B cell (primary cell): ENCODE measurements around the gene SSUH2. TPM values are rescaled to one million over a fixed set of nuclear protein-coding genes. Genes with fewer than 3 reads are reported as not detected.

Experiments
- ATAC-seq: fragments of 200-7000 bp; cut with Tn5 transposase; one replicate; pipeline ENCODE4 v1.10.0; 2021; ENCODE audit warnings: low read depth, mild to moderate bottlenecking, moderate number of reproducible peaks, moderate library complexity
- CTCF ChIA-PET: fragments of 350-600 bp; sonication (Branson Sonifier 250); formaldehyde crosslinking; loops from one replicate; lab custom pipeline; 2021; ENCODE audit warnings: antibody characterized with exemption, inconsistent platforms; lab: Charles Lee
- POLR2A ChIA-PET: fragments of 350-600 bp; sonication (Branson Sonifier 250); formaldehyde crosslinking; loops from one replicate; lab custom pipeline; 2021; ENCODE audit warnings: antibody characterized with exemption; lab: Charles Lee
- DNase-seq: peaks from one replicate; pipeline ENCODE4 v3.0.0; 2013
- H2AFZ ChIP-seq: 2 replicates; pipeline ENCODE4 v1.6.1; 2012; ENCODE audit warnings: mild to moderate bottlenecking, low read depth, low read length; ENCODE audit not compliant: insufficient read depth, poor library complexity, severe bottlenecking
- H3K27ac ChIP-seq, 2 donors: 1 replicate in 1 of 2; 2 replicates in 1 of 2; pipeline ENCODE4 v1.5.1; 2012 to 2013; ENCODE audit warnings: low read length in 2 of 2, mild to moderate bottlenecking in 2 of 2, moderate library complexity in 1 of 2
- H3K27me3 ChIP-seq, 4 experiments: fragments of 200-600 bp in 1 of 4; sonication (generic) in 1 of 4; replicated peaks in 1 of 4; 1 replicate in 2 of 4; 2 replicates in 2 of 4; pipeline versions ENCODE4 v1.6.1 to v1.7.0; 2013 to 2016; ENCODE audit warnings: low read length in 3 of 4, mild to moderate bottlenecking in 2 of 4, mixed read lengths in 1 of 4, moderate library complexity in 1 of 4; ENCODE audit not compliant: insufficient read depth in 4 of 4, control insufficient read depth in 3 of 4; ENCODE audit errors: control extremely low read depth in 1 of 4
- H3K36me3 ChIP-seq, 2 experiments: replicated peaks in 1 of 2; 1 replicate in 1 of 2; 2 replicates in 1 of 2; pipeline versions ENCODE4 v1.6.1 to v1.7.1; 2013; ENCODE audit warnings: low read length in 1 of 2; ENCODE audit not compliant: insufficient read depth in 2 of 2, control insufficient read depth in 1 of 2; ENCODE audit errors: control extremely low read depth in 1 of 2, extremely low read depth in 1 of 2
- H3K4me1 ChIP-seq, 2 donors: fragments of 200-600 bp in 1 of 2; sonication (generic) in 1 of 2; 1 replicate in 1 of 2; 2 replicates in 1 of 2; pipeline versions ENCODE4 v1.5.1 to v1.6.1; 2013 to 2017; ENCODE audit warnings: low read length in 2 of 2; ENCODE audit not compliant: control insufficient read depth in 2 of 2, insufficient read depth in 2 of 2
- H3K4me2 ChIP-seq: replicated peaks from 2 replicates; pipeline ENCODE3; 2012; ENCODE audit warnings: mild to moderate bottlenecking, low read depth, low read length; ENCODE audit not compliant: poor library complexity, severe bottlenecking
- H3K4me3 ChIP-seq, 5 experiments: fragments of 200-600 bp in 1 of 5; sonication (generic) in 1 of 5; 1 replicate in 3 of 5; 2 replicates in 2 of 5; pipeline versions ENCODE4 v1.5.1 to v1.7.0; 2011 to 2016; ENCODE audit warnings: low read length in 4 of 5, mild to moderate bottlenecking in 4 of 5, low read depth in 2 of 5, control low read depth in 1 of 5, moderate library complexity in 1 of 5; ENCODE audit not compliant: insufficient read depth in 1 of 5; ENCODE audit errors: control extremely low read depth in 1 of 5, extremely low read depth in 1 of 5
- H3K79me2 ChIP-seq: fragments of 200-600 bp; sonication (generic); one replicate; pipeline ENCODE4 v1.6.0; 2016; ENCODE audit warnings: low read length; ENCODE audit not compliant: control insufficient read depth, insufficient read depth
- H3K9ac ChIP-seq: fragments of 200-600 bp; sonication (generic); 2 replicates; pipeline ENCODE4 v1.6.1; 2017; ENCODE audit warnings: mild to moderate bottlenecking, low read length, moderate library complexity
- H3K9me3 ChIP-seq, 3 donors: one replicate each; pipeline versions ENCODE4 v1.6.1 to v1.7.1; 2013; ENCODE audit warnings: low read length in 2 of 3; ENCODE audit not compliant: control insufficient read depth in 2 of 3, insufficient read depth in 1 of 3; ENCODE audit errors: control extremely low read depth in 1 of 3
- H4K20me1 ChIP-seq: 2 replicates; pipeline ENCODE4 v1.6.0; 2012; ENCODE audit warnings: mild to moderate bottlenecking, low read length; ENCODE audit not compliant: insufficient read depth, control insufficient read depth, poor library complexity, severe bottlenecking
- H3K27ac Mint-ChIP-seq: one replicate; pipeline ENCODE4 v1.8.0; 2021; ENCODE audit warnings: mixed read lengths
- H3K27me3 Mint-ChIP-seq: one replicate; pipeline ENCODE4 v1.8.0; 2021; ENCODE audit warnings: mixed read lengths
- H3K4me1 Mint-ChIP-seq: one replicate; pipeline ENCODE4 v1.8.0; 2021; ENCODE audit warnings: mixed read lengths
- H3K4me3 Mint-ChIP-seq: one replicate; pipeline ENCODE4 v1.8.0; 2021; ENCODE audit warnings: mixed read lengths
- H3K9me3 Mint-ChIP-seq: one replicate; pipeline ENCODE4 v1.8.0; 2022; ENCODE audit warnings: mixed read lengths; ENCODE audit not compliant: insufficient read depth
- EZH2 ChIP-seq: IDR thresholded peaks from 2 replicates; pipeline ENCODE4 v1.6.1; 2012; ENCODE audit warnings: borderline replicate concordance, low read depth, mild to moderate bottlenecking, moderate library complexity, low read length; ENCODE audit not compliant: insufficient read depth, poor library complexity, severe bottlenecking
- WGBS: methylation state at CpG from one replicate; pipeline ENCODE4 v1.1.5; 2013; ENCODE audit warnings: missing lambda C conversion rate; ENCODE audit not compliant: insufficient coverage; 5-methylcytosine and 5-hydroxymethylcytosine counted together
- intact Hi-C: fragments of 100-400 bp; cut with micrococcal nuclease; formaldehyde crosslinking; loops from one replicate; pipeline ENCODE4 v1.10.0; 2022
- polyA plus RNA-seq: library from polyadenylated mRNA; depleted of rRNA; stranded (reverse); fragments of >200 nt; gene quantifications from 2 replicates; pipeline ENCODE4 v1.2.3, GENCODE V29; 2012
- total RNA-seq, 2 donors: library from RNA; stranded (reverse); fragments of 120-200 nt in 1 of 2; gene quantifications; 1 replicate in 1 of 2; 2 replicates in 1 of 2; pipeline versions ENCODE4 v1.2.3 to v1.2.4, GENCODE V29; 2013 to 2022
- TF ChIP-seq, protein P1 (sequence below): fragments of 200-600 bp; IDR thresholded peaks from one replicate; pipeline ENCODE4 v1.8.0; 2022; ENCODE audit warnings: antibody characterized with exemption, mild to moderate bottlenecking

Gene SSUH2
- total and polyA plus RNA-seq, 2 donors (not counting 1 experiment from before 2014, with no cell fraction given), result not detected

DNA sequence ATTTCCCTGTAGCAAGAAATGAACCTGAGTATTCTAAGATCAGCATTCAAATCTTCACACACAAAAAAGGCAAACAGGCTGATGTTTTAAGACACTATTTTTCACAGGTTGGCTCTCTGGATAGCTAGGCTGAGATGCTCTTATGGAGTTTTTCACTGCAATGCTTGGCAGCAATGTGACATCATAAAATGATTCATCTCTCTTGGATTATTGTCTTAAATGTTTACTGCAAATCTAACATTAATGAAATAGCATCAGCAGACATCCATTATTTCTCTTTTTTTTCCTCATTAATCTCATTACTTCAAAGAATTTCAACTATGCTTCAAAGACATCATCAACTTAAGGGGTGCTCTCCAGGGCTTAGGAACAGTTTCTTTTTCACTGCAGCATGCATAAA, 23.6 kb upstream of the SSUH2 start:
- H3K27me3 Mint-ChIP-seq, result peaks cover 5% of the 10 kb centered on the region
- no peak overlapping the region for H3K4me2 ChIP-seq
- H2AFZ ChIP-seq, result no peak overlapping the region
- no peaks in the 10 kb centered on the region for H3K36me3 ChIP-seq
- H3K4me1 ChIP-seq, result peaks cover 10 to 13% of the 10 kb centered on the region in 2 donors
- no peaks in the 10 kb centered on the region for H3K9me3 Mint-ChIP-seq
- intact Hi-C loops, result no loop called here
- TF ChIP-seq EZH2, result no peak
- TF ChIP-seq, protein P1, sequence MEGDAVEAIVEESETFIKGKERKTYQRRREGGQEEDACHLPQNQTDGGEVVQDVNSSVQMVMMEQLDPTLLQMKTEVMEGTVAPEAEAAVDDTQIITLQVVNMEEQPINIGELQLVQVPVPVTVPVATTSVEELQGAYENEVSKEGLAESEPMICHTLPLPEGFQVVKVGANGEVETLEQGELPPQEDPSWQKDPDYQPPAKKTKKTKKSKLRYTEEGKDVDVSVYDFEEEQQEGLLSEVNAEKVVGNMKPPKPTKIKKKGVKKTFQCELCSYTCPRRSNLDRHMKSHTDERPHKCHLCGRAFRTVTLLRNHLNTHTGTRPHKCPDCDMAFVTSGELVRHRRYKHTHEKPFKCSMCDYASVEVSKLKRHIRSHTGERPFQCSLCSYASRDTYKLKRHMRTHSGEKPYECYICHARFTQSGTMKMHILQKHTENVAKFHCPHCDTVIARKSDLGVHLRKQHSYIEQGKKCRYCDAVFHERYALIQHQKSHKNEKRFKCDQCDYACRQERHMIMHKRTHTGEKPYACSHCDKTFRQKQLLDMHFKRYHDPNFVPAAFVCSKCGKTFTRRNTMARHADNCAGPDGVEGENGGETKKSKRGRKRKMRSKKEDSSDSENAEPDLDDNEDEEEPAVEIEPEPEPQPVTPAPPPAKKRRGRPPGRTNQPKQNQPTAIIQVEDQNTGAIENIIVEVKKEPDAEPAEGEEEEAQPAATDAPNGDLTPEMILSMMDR, result no peak
- ATAC-seq (no peak), DNase-seq (no peak)
- H3K27ac Mint-ChIP-seq, result no peak overlapping the region
- H3K9ac ChIP-seq, result no peak overlapping the region
- no peak overlapping the region for H3K4me3 Mint-ChIP-seq
- H3K79me2 ChIP-seq, result no peaks in the 10 kb centered on the region
- H3K9me3 ChIP-seq, result no peaks in the 10 kb centered on the region
- H4K20me1 ChIP-seq, result no peaks in the 10 kb centered on the region
- ChIA-PET CTCF (no interaction called here), POLR2A (no interaction called here)
- H3K27me3 ChIP-seq, result no peaks in the 10 kb centered on the region
- peaks cover 16% of the 10 kb centered on the region for H3K4me1 Mint-ChIP-seq
- H3K27ac ChIP-seq, result no peak overlapping the region
- no peak overlapping the region for H3K4me3 ChIP-seq

DNA sequence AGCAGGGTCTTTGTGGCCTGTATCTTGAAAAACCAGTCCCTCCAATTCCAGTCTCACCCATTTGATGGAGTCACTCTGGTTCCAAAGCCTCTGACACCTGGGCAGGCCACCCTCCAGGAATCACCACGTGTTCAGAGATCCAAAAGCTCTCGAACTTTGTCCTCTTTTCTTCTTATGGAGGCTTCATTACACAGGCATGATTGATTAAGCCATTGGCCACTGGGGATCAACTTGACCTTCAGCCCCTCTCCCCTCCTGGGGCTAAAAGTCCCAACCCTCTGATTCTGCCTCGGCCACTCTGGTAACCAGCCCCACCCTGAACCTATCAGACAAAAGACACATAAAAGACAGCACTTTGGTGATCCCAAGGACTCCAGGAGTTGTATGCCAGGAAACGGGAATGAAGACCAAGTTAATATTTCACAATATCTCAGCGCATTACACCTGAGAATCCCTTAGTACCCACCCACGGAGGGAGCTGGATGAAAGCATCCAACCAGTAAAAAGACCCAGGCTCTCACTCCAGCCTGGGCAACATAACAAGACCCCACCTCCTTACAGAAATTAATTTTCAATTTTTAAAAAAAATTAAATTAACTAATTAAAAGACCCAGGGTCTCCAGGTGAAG, 23.0 kb upstream of the SSUH2 start:
- Mint-ChIP-seq H3K27me3 (peaks cover 5% of the 10 kb centered on the region), H3K9me3 (no peaks in the 10 kb centered on the region), H3K4me3 (no peak overlapping the region), H3K4me1 (peaks cover 16% of the 10 kb centered on the region), H3K27ac (no peak overlapping the region)
- TF ChIP-seq EZH2, result no peak
- TF ChIP-seq, protein P1, result no peak
- 89% methylated on average over 6 of the region's 6 CpGs for WGBS
- Histone ChIP-seq H2AFZ (no peak overlapping the region), H3K4me3 (no peak overlapping the region), H3K36me3 (no peaks in the 10 kb centered on the region), H3K27me3 (no peaks in the 10 kb centered on the region), H3K4me2 (no peak overlapping the region), H4K20me1 (no peaks in the 10 kb centered on the region), H3K27ac (no peak overlapping the region), H3K9ac (no peak overlapping the region), H3K9me3 (no peaks in the 10 kb centered on the region), H3K79me2 (no peaks in the 10 kb centered on the region), H3K4me1 (peaks cover 10 to 13% of the 10 kb centered on the region in 2 donors)
- ChIA-PET CTCF (no interaction called here), POLR2A (no interaction called here)
- ATAC-seq (no peak), DNase-seq (no peak)
- intact Hi-C loops, result no loop called here
